Spleen (tissue), 7 donors: Measurements from ENCODE around the gene EYS.

Experiments used
- POLR2A ChIP-seq, 3 donors: fragments of 450-650 bp; IDR thresholded peaks; one replicate each; pipeline ENCODE4 v1.5.1; 2017; ENCODE audit warnings: antibody characterized with exemption in 3 of 3, mild to moderate bottlenecking in 1 of 3
- POLR2AphosphoS5 ChIP-seq, 3 donors: sonication (generic); formaldehyde crosslinking; IDR thresholded peaks; one replicate each; pipeline ENCODE4 v1.5.1; 2017; ENCODE audit warnings: antibody characterized with exemption in 3 of 3
- TF ChIP-seq, protein P1 (sequence below), 11 experiments: fragments of 200-600 bp in 7 of 11; fragments of 450-650 bp in 4 of 11; sonication (generic) in 4 of 11; IDR thresholded peaks in 8 of 11; conservative IDR thresholded peaks in 3 of 11; 1 replicate in 7 of 11; 2 replicates in 4 of 11; pipeline versions ENCODE4 v1.4.0 to v1.8.0; 2016 to 2021; ENCODE audit warnings: antibody characterized with exemption in 11 of 11, inconsistent platforms in 4 of 11, mild to moderate bottlenecking in 1 of 11
- donor health status: DM: no; HTN: no; CAD: no; lungs with moderate emphysema.
- donor health status: DM: no; HTN: no; CAD: no.
- donor health status: DM: no; HTN: no; CAD: no.

DNA sequence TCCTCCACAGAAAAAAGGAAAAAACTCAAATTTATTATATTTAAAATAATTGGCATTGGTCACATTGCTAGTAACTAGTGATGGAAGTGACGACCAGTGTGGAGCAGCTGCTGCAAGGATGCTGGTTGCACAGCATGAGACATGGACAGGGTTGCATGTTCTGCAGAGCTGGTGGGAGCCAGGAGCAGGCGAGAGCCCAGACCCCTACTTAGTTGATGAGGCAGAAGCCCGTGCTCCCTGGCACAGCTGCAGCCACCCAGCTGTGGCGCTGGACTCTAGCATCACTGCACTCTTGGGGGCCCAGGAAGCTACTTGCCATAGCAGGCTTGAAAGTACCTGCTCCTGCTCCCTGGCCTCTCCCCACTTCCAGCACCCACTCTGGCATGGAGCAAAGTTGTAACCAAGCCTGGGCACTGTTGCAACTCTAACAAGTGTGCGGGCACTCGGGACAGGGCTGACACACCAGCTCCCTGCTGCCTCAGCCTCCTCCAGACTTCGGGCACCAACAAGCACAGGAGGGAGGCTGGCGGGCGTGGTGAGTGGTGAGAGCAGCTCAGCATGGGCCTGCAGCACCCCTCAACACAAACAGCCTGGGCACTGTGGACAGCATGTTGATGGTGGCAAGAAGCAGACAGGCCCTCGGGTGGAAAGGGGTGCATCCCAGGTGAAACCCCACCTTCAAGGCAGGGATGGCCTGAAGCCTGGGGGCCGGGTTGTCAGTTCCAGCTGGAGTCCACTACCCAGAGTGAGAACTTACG lies 69.6 kb downstream of the EYS start:
- TF ChIP-seq, protein P1, sequence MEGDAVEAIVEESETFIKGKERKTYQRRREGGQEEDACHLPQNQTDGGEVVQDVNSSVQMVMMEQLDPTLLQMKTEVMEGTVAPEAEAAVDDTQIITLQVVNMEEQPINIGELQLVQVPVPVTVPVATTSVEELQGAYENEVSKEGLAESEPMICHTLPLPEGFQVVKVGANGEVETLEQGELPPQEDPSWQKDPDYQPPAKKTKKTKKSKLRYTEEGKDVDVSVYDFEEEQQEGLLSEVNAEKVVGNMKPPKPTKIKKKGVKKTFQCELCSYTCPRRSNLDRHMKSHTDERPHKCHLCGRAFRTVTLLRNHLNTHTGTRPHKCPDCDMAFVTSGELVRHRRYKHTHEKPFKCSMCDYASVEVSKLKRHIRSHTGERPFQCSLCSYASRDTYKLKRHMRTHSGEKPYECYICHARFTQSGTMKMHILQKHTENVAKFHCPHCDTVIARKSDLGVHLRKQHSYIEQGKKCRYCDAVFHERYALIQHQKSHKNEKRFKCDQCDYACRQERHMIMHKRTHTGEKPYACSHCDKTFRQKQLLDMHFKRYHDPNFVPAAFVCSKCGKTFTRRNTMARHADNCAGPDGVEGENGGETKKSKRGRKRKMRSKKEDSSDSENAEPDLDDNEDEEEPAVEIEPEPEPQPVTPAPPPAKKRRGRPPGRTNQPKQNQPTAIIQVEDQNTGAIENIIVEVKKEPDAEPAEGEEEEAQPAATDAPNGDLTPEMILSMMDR (IDR thresholded peaks at IDR 0.05 in 8 of 11, conservative IDR thresholded peaks at IDR 0.05 in 3 of 11) = no peak
- TF ChIP-seq POLR2A (IDR thresholded peaks at IDR 0.05) (no peak), POLR2AphosphoS5 (IDR thresholded peaks at IDR 0.05) (no peak)
